GM06990 (cell line): ENCODE data around the gene FLYWCH1.

Experiments
- DNase-seq: peaks from one replicate; pipeline ENCODE4 v3.0.0-alpha.2; 2011; ENCODE audit not compliant: insufficient read length; ENCODE audit errors: extremely low read depth
- H3K27me3 ChIP-seq: replicated peaks from 2 replicates; pipeline ENCODE4 v1.6.0; 2011; ENCODE audit warnings: low read length; ENCODE audit not compliant: control insufficient read depth, insufficient read depth
- H3K36me3 ChIP-seq: 2 replicates; pipeline ENCODE4 v1.5.1; 2011; ENCODE audit warnings: low read length; ENCODE audit not compliant: control insufficient read depth, insufficient read depth
- H3K4me3 ChIP-seq: replicated peaks from 2 replicates; pipeline ENCODE4 v1.5.1; 2011; ENCODE audit warnings: low read depth, mild to moderate bottlenecking, control low read depth, low read length
- CTCF ChIP-seq: IDR thresholded peaks from 2 replicates; pipeline ENCODE4 v1.5.1; 2011; ENCODE audit warnings: low read length, control low read depth, mild to moderate bottlenecking, inconsistent platforms; ENCODE audit not compliant: insufficient read depth, poor library complexity, severe bottlenecking

FLYWCH1 gene, protein sequence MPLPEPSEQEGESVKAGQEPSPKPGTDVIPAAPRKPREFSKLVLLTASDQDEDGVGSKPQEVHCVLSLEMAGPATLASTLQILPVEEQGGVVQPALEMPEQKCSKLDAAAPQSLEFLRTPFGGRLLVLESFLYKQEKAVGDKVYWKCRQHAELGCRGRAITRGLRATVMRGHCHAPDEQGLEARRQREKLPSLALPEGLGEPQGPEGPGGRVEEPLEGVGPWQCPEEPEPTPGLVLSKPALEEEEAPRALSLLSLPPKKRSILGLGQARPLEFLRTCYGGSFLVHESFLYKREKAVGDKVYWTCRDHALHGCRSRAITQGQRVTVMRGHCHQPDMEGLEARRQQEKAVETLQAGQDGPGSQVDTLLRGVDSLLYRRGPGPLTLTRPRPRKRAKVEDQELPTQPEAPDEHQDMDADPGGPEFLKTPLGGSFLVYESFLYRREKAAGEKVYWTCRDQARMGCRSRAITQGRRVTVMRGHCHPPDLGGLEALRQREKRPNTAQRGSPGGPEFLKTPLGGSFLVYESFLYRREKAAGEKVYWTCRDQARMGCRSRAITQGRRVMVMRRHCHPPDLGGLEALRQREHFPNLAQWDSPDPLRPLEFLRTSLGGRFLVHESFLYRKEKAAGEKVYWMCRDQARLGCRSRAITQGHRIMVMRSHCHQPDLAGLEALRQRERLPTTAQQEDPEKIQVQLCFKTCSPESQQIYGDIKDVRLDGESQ

DNA sequence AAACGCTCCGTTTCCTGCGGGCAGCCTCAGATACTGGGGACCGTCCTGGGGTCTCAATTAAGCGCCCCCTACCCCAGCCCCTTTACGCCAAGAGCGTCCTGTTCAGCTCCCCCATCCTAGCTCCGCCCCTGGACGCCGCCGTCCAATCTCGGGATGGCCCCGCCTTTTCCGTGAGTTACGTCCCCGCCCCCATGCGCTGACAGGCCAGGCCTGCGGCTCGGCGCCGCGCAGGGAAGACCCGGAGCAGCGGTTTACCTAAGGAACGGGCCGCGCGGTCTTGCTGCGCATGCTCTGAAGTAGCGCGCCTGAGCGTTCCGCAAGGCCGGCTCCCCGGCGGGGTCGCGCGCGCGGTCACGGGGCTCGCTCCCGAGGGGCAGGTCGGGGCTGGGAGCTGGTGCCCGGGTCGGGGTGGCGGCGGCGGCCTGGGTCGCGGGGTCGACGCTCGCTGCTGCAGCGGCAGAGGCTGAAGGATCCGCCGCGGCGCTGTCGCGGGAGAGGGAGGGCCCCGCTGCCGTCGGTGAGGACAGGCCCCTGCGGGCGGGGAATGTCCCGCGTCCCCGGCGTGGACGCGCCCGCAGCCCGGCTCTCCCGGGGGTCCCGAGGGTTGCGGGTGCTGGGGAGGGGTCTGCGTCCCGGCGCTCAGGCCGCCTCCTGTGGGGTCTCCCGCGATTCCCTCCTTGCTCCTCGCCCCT is at the start of gene FLYWCH1:
FLYWCH1 (plus strand) TSS at position 294 of the 692 bp plus-strand sequence. CDS start 17,755 bp downstream, outside the sequence.
- peak within 1 kb of the TSS; percentile 81 for H3K4me3 ChIP-seq
- DNase-seq, result peak; percentile 98
- no peak for TF ChIP-seq CTCF
- no peaks in the 10 kb centered on the region for H3K27me3 ChIP-seq
- peaks cover 2% of the 10 kb centered on the region; the same call in 1 of the 2 replicates for H3K36me3 ChIP-seq

DNA sequence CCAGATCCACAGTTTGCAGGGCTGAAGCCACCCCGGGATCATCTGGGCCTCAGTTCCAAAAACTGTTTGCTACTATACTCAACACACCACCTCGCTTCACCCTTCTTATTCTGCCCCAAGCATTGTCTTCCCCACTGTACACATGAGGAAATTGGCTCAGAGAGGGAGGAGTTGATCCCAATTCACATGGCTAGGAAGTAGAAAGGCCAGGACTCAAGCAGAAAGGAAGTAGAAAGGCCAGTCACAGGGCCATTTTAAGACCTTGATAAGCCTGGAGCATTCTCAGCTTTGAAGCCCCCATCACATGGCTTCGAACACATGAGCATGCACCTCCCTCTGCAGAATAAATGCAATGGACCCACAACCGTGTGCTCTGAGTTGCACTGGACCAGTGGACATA is 46.1 kb upstream of the FLYWCH1 start:
- Histone ChIP-seq H3K36me3 (no peaks in the 10 kb centered on the region), H3K27me3 (no peaks in the 10 kb centered on the region), H3K4me3 (no peak overlapping the region)
- no peak for TF ChIP-seq CTCF
- DNase-seq, result no peak

- no peak for DNase-seq
- Histone ChIP-seq H3K4me3 (no peak overlapping the region), H3K36me3 (no peaks in the 10 kb centered on the region), H3K27me3 (no peaks in the 10 kb centered on the region)
- no peak for TF ChIP-seq CTCF
Observed at GRCh38 chr16:2866431-2866830, 45.3 kb upstream of the FLYWCH1 start.

GRCh38 chr16:2867661-2867986 is 44.1 kb upstream of the FLYWCH1 start:
- TF ChIP-seq CTCF, result no peak
- H3K27me3 ChIP-seq, result no peaks in the 10 kb centered on the region

DNA sequence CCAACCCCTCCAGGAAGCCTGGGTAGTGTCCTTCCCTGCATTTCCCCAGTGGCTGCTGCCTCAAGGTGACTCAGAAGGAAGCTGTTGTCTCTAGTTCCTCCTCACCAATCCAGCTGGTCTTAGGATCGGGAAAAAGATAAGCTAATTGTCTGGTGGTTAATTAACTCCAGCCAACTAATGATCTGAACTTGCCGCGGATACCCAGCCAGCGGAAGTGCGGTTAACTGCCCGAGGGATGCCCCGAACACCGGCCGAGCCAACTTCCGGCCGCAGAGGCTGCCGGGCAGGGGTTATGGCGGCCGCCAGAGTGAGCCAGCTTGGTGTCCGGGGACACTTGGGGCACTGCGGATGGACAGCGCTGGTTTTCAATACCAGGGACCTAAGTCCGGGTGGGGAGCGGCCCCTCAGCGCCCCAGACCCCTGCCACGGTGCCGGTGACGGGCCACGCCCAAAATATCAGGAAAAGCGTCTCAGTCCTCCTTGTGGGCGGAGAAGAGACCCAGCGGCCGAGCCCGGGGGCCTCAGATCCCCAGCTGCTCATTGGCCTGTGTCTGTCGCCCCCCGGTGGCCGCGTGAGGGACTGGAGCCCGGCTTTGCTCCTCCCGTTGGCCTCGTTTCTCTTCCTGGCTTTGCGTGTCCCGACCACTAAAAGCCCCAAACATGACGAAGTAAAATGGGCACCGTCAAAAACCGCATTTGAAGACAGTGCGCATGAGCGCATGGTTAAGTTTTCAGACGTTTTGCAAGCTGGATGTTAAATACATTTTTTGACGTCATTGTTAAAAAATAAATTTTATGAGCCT is 43.5 kb upstream of the FLYWCH1 start:
- peak; percentile 97 for DNase-seq
- peak overlapping the region; percentile 61 for H3K4me3 ChIP-seq
- no peaks in the 10 kb centered on the region for H3K36me3 ChIP-seq
- no peaks in the 10 kb centered on the region for H3K27me3 ChIP-seq
- peak; percentile 95 for TF ChIP-seq CTCF

More at GRCh38 chr16:2867661-2867986, 44.1 kb upstream of the FLYWCH1 start:
- Histone ChIP-seq H3K36me3 (no peaks in the 10 kb centered on the region), H3K4me3 (peak overlapping the region; percentile 61)
- DNase-seq, result no peak
